Hepatocyte (in vitro differentiated cells): Measurements from ENCODE around the gene MTFR1L. TPM values are rescaled to one million over a fixed set of nuclear protein-coding genes. Genes with fewer than 3 reads are reported as not detected.

Experiments used
- DNase-seq: peaks from one replicate; pipeline ENCODE4 v3.0.0-alpha.2; 2016; ENCODE audit warnings: low spot score
- H2AFZ ChIP-seq: fragments of 200-600 bp; sonication (generic); 2 replicates; pipeline ENCODE4 v1.6.0; 2016; ENCODE audit warnings: antibody characterized with exemption, mild to moderate bottlenecking
- H3K27ac ChIP-seq: fragments of 200-600 bp; sonication (generic); 2 replicates; pipeline ENCODE4 v1.5.1; 2016; ENCODE audit warnings: mild to moderate bottlenecking
- H3K27me3 ChIP-seq: fragments of 200-600 bp; sonication (generic); 2 replicates; pipeline ENCODE4 v1.6.1; 2016
- H3K36me3 ChIP-seq: fragments of 200-600 bp; sonication (generic); replicated peaks from 2 replicates; pipeline ENCODE4 v1.5.1; 2016; ENCODE audit warnings: low read depth; ENCODE audit not compliant: insufficient read depth
- H3K4me1 ChIP-seq: fragments of 200-600 bp; sonication (generic); 2 replicates; pipeline ENCODE4 v1.5.1; 2016; ENCODE audit warnings: mild to moderate bottlenecking, moderate library complexity; ENCODE audit not compliant: insufficient read depth
- H3K4me2 ChIP-seq: fragments of 200-600 bp; sonication (generic); 2 replicates; pipeline ENCODE4 v1.6.0; 2016
- H3K4me3 ChIP-seq: fragments of 200-600 bp; sonication (generic); 2 replicates; pipeline ENCODE4 v1.5.1; 2016; ENCODE audit warnings: mild to moderate bottlenecking
- H3K79me2 ChIP-seq: fragments of 200-600 bp; sonication (generic); 2 replicates; pipeline ENCODE4 v1.6.0; 2017; ENCODE audit warnings: mild to moderate bottlenecking
- H3K9me2 ChIP-seq: fragments of 200-600 bp; sonication (generic); replicated peaks from 2 replicates; pipeline ENCODE4 v1.6.0; 2017; ENCODE audit warnings: mild to moderate bottlenecking; ENCODE audit not compliant: insufficient read depth
- H3K9me3 ChIP-seq: fragments of 200-600 bp; sonication (generic); 2 replicates; pipeline ENCODE4 v1.5.1; 2016; ENCODE audit warnings: low read depth, mild to moderate bottlenecking
- H4K20me1 ChIP-seq: fragments of 200-600 bp; sonication (generic); 2 replicates; pipeline ENCODE4 v1.6.0; 2016; ENCODE audit warnings: mild to moderate bottlenecking; ENCODE audit not compliant: insufficient read depth, poor library complexity, severe bottlenecking
- EZH2 ChIP-seq: fragments of 200-600 bp; sonication (generic); IDR thresholded peaks from 2 replicates; pipeline ENCODE4 v1.6.1; 2016; ENCODE audit warnings: antibody characterized with exemption, mild to moderate bottlenecking, borderline replicate concordance
- EZH2phosphoT487 ChIP-seq: fragments of 200-600 bp; sonication (generic); IDR thresholded peaks from one replicate; pipeline ENCODE4 v1.6.1; 2018; ENCODE audit warnings: antibody characterized with exemption, mild to moderate bottlenecking, low read depth, moderate library complexity; ENCODE audit not compliant: unreplicated experiment, severe bottlenecking
- WGBS: methylation state at CpG from one replicate; pipeline ENCODE4 v1.1.6; 2016; ENCODE audit warnings: low lambda C conversion rate; ENCODE audit errors: missing lambda C conversion rate; 5-methylcytosine and 5-hydroxymethylcytosine counted together
- polyA plus RNA-seq: library from polyadenylated mRNA; unstranded; fragments of >200 nt; fragmentation: Nextera tagmentation; extraction: Ambion mirVana; gene quantifications from 2 replicates; pipeline ENCODE4 v1.2.1, GENCODE V29; 2016
- total RNA-seq: library from RNA; depleted of rRNA; stranded (reverse); fragments of >200 nt; gene quantifications from 2 replicates; pipeline ENCODE4 v1.2.3, GENCODE V29; 2014
- TF ChIP-seq, protein P1 (sequence below): fragments of 200-600 bp; sonication (generic); IDR thresholded peaks from 2 replicates; pipeline ENCODE4 v1.5.1; 2016; ENCODE audit warnings: antibody characterized with exemption, mild to moderate bottlenecking; ENCODE audit not compliant: poor library complexity

The MTFR1L gene
- total and polyA plus RNA-seq, 2 experiments from 2014 or later = 62.6 to 103 TPM

- DNase-seq = no peak
- no peak for TF ChIP-seq EZH2phosphoT487
- no peak for TF ChIP-seq EZH2
- TF ChIP-seq, protein P1, sequence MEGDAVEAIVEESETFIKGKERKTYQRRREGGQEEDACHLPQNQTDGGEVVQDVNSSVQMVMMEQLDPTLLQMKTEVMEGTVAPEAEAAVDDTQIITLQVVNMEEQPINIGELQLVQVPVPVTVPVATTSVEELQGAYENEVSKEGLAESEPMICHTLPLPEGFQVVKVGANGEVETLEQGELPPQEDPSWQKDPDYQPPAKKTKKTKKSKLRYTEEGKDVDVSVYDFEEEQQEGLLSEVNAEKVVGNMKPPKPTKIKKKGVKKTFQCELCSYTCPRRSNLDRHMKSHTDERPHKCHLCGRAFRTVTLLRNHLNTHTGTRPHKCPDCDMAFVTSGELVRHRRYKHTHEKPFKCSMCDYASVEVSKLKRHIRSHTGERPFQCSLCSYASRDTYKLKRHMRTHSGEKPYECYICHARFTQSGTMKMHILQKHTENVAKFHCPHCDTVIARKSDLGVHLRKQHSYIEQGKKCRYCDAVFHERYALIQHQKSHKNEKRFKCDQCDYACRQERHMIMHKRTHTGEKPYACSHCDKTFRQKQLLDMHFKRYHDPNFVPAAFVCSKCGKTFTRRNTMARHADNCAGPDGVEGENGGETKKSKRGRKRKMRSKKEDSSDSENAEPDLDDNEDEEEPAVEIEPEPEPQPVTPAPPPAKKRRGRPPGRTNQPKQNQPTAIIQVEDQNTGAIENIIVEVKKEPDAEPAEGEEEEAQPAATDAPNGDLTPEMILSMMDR = no peak
- no peaks in the 10 kb centered on the region for H3K9me2 ChIP-seq
- H3K4me1 ChIP-seq = peaks cover 8% of the 10 kb centered on the region
- no peak overlapping the region for H3K27ac ChIP-seq
- no peak overlapping the region for H3K4me2 ChIP-seq
- no peaks in the 10 kb centered on the region for H3K27me3 ChIP-seq
- no peaks in the 10 kb centered on the region for H3K36me3 ChIP-seq
- peaks cover 25% of the 10 kb centered on the region for H3K79me2 ChIP-seq
- H3K9me3 ChIP-seq = no peaks in the 10 kb centered on the region
- H2AFZ ChIP-seq = no peak overlapping the region
- no peak overlapping the region for H3K4me3 ChIP-seq
- no peaks in the 10 kb centered on the region for H4K20me1 ChIP-seq
- WGBS = 85% methylated on average over 2 of the region's 3 CpGs
Measured at GRCh38 chr1:25805863-25806225, 13.9 kb upstream of the MTFR1L start.

- no peaks in the 10 kb centered on the region for H3K27me3 ChIP-seq
- WGBS = 91% methylated on average over 4 of the region's 4 CpGs
- H3K27ac ChIP-seq = no peak overlapping the region
- H3K4me2 ChIP-seq = no peak overlapping the region
- H3K79me2 ChIP-seq = peaks cover 20% of the 10 kb centered on the region
- H3K36me3 ChIP-seq = no peaks in the 10 kb centered on the region
- H3K4me3 ChIP-seq = no peak overlapping the region
- TF ChIP-seq EZH2phosphoT487 (no peak), EZH2 (no peak)
- TF ChIP-seq, protein P1 = no peak
- H3K9me2 ChIP-seq = no peaks in the 10 kb centered on the region
- no peaks in the 10 kb centered on the region for H3K9me3 ChIP-seq
- H4K20me1 ChIP-seq = no peaks in the 10 kb centered on the region
- DNase-seq = no peak
- peaks cover 5% of the 10 kb centered on the region for H3K4me1 ChIP-seq
- H2AFZ ChIP-seq = no peak overlapping the region
Measured at GRCh38 chr1:25806418-25806817, 13.3 kb upstream of the MTFR1L start.

- WGBS = 90% methylated on average over 20 of the region's 20 CpGs
- H3K4me3 ChIP-seq = no peak overlapping the region
- no peaks in the 10 kb centered on the region for H3K9me3 ChIP-seq
- no peaks in the 10 kb centered on the region for H4K20me1 ChIP-seq
- no peaks in the 10 kb centered on the region for H3K4me1 ChIP-seq
- H3K4me2 ChIP-seq = no peak overlapping the region
- no peak overlapping the region for H3K27ac ChIP-seq
- H3K36me3 ChIP-seq = no peaks in the 10 kb centered on the region
- H3K9me2 ChIP-seq = no peaks in the 10 kb centered on the region
- TF ChIP-seq EZH2phosphoT487 (no peak), EZH2 (no peak)
- TF ChIP-seq, protein P1 = no peak
- no peak for DNase-seq
- H3K79me2 ChIP-seq = peaks cover 8% of the 10 kb centered on the region
- no peak overlapping the region for H2AFZ ChIP-seq
- no peaks in the 10 kb centered on the region for H3K27me3 ChIP-seq
Measured at GRCh38 chr1:25807480-25808390, 12.0 kb upstream of the MTFR1L start.
